Measurements from ENCODE around the gene EPB41L2. TPM values are rescaled to one million over a fixed set of nuclear protein-coding genes. Genes with fewer than 3 reads are reported as not detected.

Gene EPB41L2
- total and polyA plus RNA-seq, 2 experiments from 2014 or later: 27.4 to 35.8 TPM

DNA sequence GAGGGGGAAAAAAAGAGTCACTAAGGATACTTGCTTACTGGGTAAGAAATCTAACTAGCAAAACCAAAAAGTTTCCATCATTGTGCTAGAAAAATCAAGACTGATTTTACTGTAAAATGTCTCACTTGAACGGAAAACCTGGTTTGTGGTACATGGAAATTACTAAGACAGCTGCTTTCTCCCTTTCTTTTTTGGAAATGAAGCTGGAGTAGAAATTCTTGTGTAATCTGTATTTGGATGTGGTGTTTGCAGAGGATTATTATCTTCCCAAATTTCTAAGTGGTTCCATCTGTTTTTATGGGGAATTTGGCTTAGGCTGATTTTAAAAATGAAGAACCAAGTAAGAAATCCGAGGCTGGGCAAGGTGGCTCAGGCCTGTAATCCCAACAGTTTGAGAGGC lies 20.4 kb downstream of the EPB41L2 start:
- Histone ChIP-seq H3K27me3 (no peaks in the 10 kb centered on the region), H3K4me1 (ENCODE audit: insufficient read depth) (no peaks in the 10 kb centered on the region), H3K9me2 (replicated peaks; ENCODE audit: insufficient read depth) (no peaks in the 10 kb centered on the region), H4K20me1 (ENCODE audit: insufficient read depth, poor library complexity, severe bottlenecking) (no peaks in the 10 kb centered on the region), H3K9me3 (ENCODE audit: low read depth) (no peaks in the 10 kb centered on the region), H3K4me2 (no peak overlapping the region), H3K79me2 (peaks cover 74% of the 10 kb centered on the region), H3K4me3 (no peak overlapping the region), H3K36me3 (replicated peaks; ENCODE audit: insufficient read depth, low read depth) (no peaks in the 10 kb centered on the region), H2AFZ (no peak overlapping the region), H3K27ac (no peak overlapping the region)
- TF ChIP-seq EZH2phosphoT487 (IDR thresholded peaks at IDR 0.05; ENCODE audit: low read depth, severe bottlenecking, unreplicated experiment) (no peak), EZH2 (IDR thresholded peaks at IDR 0.05; ENCODE audit: borderline replicate concordance) (no peak)
- TF ChIP-seq, protein P1, sequence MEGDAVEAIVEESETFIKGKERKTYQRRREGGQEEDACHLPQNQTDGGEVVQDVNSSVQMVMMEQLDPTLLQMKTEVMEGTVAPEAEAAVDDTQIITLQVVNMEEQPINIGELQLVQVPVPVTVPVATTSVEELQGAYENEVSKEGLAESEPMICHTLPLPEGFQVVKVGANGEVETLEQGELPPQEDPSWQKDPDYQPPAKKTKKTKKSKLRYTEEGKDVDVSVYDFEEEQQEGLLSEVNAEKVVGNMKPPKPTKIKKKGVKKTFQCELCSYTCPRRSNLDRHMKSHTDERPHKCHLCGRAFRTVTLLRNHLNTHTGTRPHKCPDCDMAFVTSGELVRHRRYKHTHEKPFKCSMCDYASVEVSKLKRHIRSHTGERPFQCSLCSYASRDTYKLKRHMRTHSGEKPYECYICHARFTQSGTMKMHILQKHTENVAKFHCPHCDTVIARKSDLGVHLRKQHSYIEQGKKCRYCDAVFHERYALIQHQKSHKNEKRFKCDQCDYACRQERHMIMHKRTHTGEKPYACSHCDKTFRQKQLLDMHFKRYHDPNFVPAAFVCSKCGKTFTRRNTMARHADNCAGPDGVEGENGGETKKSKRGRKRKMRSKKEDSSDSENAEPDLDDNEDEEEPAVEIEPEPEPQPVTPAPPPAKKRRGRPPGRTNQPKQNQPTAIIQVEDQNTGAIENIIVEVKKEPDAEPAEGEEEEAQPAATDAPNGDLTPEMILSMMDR (IDR thresholded peaks at IDR 0.05; ENCODE audit: poor library complexity): no peak
- no peak for DNase-seq (ENCODE audit: low spot score)
- 51% methylated on average over 2 of the region's 2 CpGs for WGBS (ENCODE audit: low lambda C conversion rate, missing lambda C conversion rate)

DNA sequence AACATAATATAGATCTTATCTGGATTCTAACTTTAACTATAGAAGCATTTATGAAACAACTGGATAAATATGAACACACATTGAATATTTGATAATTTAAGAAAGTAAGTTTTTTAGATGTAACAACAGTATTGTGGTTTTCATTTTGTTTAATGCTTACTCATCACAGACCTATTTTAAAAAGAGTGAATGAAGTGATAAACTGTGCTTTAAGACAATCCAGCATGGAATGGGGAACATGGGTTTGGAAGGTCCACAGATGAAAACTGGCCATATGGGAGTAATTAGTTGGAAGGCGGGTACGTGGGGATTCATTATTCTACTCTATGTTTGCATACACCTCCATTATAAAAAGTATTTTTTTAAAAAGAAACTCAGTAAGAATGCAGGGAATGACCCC lies 21.2 kb downstream of the EPB41L2 start:
- no peak for DNase-seq (ENCODE audit: low spot score)
- Histone ChIP-seq H3K4me3 (no peak overlapping the region), H3K4me2 (no peak overlapping the region), H3K27me3 (no peaks in the 10 kb centered on the region), H3K79me2 (peaks cover 73% of the 10 kb centered on the region), H3K36me3 (replicated peaks; ENCODE audit: insufficient read depth, low read depth) (no peaks in the 10 kb centered on the region), H3K9me3 (ENCODE audit: low read depth) (no peaks in the 10 kb centered on the region), H3K27ac (no peak overlapping the region), H3K9me2 (replicated peaks; ENCODE audit: insufficient read depth) (no peaks in the 10 kb centered on the region), H2AFZ (no peak overlapping the region), H4K20me1 (ENCODE audit: insufficient read depth, poor library complexity, severe bottlenecking) (no peaks in the 10 kb centered on the region), H3K4me1 (ENCODE audit: insufficient read depth) (no peaks in the 10 kb centered on the region)
- TF ChIP-seq, protein P1 (IDR thresholded peaks at IDR 0.05; ENCODE audit: poor library complexity): no peak
- TF ChIP-seq EZH2phosphoT487 (IDR thresholded peaks at IDR 0.05; ENCODE audit: low read depth, severe bottlenecking, unreplicated experiment): no peak
- TF ChIP-seq EZH2 (IDR thresholded peaks at IDR 0.05; ENCODE audit: borderline replicate concordance): no peak
- WGBS (ENCODE audit: low lambda C conversion rate, missing lambda C conversion rate): 69% methylated on average over 2 of the region's 2 CpGs

DNA sequence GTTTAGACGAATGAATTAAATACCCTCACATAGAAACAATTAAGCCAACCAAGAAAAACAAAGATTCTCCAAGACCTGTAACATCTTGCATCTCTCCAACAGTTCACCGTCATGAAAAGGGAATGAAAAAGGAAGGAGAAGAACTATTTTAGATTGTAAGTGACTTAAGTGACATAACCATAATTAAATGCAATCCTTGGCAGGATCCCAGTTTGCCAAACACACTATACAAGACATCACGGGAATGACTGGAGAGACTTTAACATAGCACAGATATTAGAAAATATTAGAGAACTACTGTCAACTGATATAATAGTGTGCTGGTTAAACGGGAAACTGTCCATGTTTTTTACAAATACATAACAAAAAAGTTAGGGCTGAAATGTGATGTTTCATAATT lies 22.2 kb downstream of the EPB41L2 start:
- no peaks in the 10 kb centered on the region for H4K20me1 ChIP-seq (ENCODE audit: insufficient read depth, poor library complexity, severe bottlenecking)
- no peak overlapping the region for H3K4me3 ChIP-seq
- H2AFZ ChIP-seq: no peak overlapping the region
- TF ChIP-seq EZH2 (IDR thresholded peaks at IDR 0.05; ENCODE audit: borderline replicate concordance) (no peak), EZH2phosphoT487 (IDR thresholded peaks at IDR 0.05; ENCODE audit: low read depth, severe bottlenecking, unreplicated experiment) (no peak)
- TF ChIP-seq, protein P1 (IDR thresholded peaks at IDR 0.05; ENCODE audit: poor library complexity): no peak
- DNase-seq (ENCODE audit: low spot score): no peak
- H3K4me2 ChIP-seq: no peak overlapping the region
- no peaks in the 10 kb centered on the region for H3K36me3 ChIP-seq (replicated peaks; ENCODE audit: insufficient read depth, low read depth)
- no peak overlapping the region for H3K27ac ChIP-seq
- 94% methylated on average over 4 of the region's 4 CpGs for WGBS (ENCODE audit: low lambda C conversion rate, missing lambda C conversion rate)
- H3K27me3 ChIP-seq: no peaks in the 10 kb centered on the region
- H3K79me2 ChIP-seq: peaks cover 70% of the 10 kb centered on the region
- H3K4me1 ChIP-seq (ENCODE audit: insufficient read depth): peaks cover 2% of the 10 kb centered on the region
- H3K9me3 ChIP-seq (ENCODE audit: low read depth): no peaks in the 10 kb centered on the region
- no peaks in the 10 kb centered on the region for H3K9me2 ChIP-seq (replicated peaks; ENCODE audit: insufficient read depth)

DNA sequence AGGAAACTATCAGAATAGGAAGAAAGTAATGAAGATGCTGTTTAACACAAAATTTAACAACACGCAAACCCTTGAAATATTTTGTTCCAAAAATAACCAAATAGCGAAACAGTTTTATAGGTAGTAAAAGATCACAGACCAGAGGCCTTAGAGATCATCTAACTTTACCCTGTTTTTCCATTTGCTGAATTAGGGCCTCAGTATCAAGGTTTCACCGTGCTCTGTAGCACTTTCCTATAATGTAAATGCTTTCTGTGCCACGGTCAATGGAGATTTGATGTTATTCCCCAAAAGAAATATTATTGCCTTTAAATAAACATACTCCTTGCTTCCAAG lies 23.7 kb downstream of the EPB41L2 start:
- no peak for DNase-seq (ENCODE audit: low spot score)
- Histone ChIP-seq H3K9me2 (replicated peaks; ENCODE audit: insufficient read depth) (no peaks in the 10 kb centered on the region), H3K27ac (no peak overlapping the region), H3K4me3 (no peak overlapping the region), H3K4me2 (peak overlapping the region; percentile 3), H3K36me3 (replicated peaks; ENCODE audit: insufficient read depth, low read depth) (no peaks in the 10 kb centered on the region), H3K9me3 (ENCODE audit: low read depth) (no peaks in the 10 kb centered on the region), H3K4me1 (ENCODE audit: insufficient read depth) (peaks cover 3% of the 10 kb centered on the region), H4K20me1 (ENCODE audit: insufficient read depth, poor library complexity, severe bottlenecking) (no peaks in the 10 kb centered on the region), H3K27me3 (no peaks in the 10 kb centered on the region), H3K79me2 (peaks cover 71% of the 10 kb centered on the region), H2AFZ (no peak overlapping the region)
- 74% methylated on average over 4 of the region's 4 CpGs for WGBS (ENCODE audit: low lambda C conversion rate, missing lambda C conversion rate)
- TF ChIP-seq EZH2 (IDR thresholded peaks at IDR 0.05; ENCODE audit: borderline replicate concordance) (no peak), EZH2phosphoT487 (IDR thresholded peaks at IDR 0.05; ENCODE audit: low read depth, severe bottlenecking, unreplicated experiment) (no peak)
- TF ChIP-seq, protein P1 (IDR thresholded peaks at IDR 0.05; ENCODE audit: poor library complexity): no peak
